Esophagus muscularis mucosa (tissue), 4 donors: ENCODE measurements around the gene PLPP4.

Experiments
- EP300 ChIP-seq: sonication (generic); formaldehyde crosslinking; IDR thresholded peaks from one replicate; pipeline ENCODE4 v1.6.1; 2017; ENCODE audit warnings: antibody characterized with exemption
- POLR2A ChIP-seq: fragments of 450-650 bp; IDR thresholded peaks from one replicate; pipeline ENCODE4 v1.6.1; 2017; ENCODE audit warnings: antibody characterized with exemption, moderate library complexity, mild to moderate bottlenecking, low read depth
- TF ChIP-seq, protein P1 (sequence below), 3 experiments: fragments of 200-600 bp in 2 of 3; fragments of 450-650 bp in 1 of 3; sonication (generic) in 2 of 3; IDR thresholded peaks; one replicate each; pipeline ENCODE4 v1.5.1; 2017 to 2019; ENCODE audit warnings: antibody characterized with exemption in 3 of 3, mild to moderate bottlenecking in 2 of 3, moderate library complexity in 1 of 3

DNA sequence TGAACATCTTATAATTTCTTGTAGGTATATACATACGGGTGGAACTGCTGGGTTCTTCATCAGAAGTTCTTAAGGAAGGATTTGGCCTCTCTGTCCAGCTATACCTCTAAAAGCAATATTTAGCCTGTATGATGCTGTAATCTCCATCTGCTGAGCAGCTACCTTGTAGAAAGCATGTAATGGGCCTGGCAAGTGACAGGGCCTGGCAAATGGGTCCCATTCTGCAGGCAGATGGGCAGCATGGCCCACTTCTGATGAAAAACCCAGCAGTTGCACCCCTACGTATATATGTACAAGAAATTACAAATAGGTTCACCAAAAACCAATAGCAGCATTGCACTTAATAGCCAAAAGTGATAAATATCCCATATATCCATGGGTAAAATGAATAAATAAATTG, 9.0 kb downstream of the PLPP4 start:
- TF ChIP-seq, protein P1, sequence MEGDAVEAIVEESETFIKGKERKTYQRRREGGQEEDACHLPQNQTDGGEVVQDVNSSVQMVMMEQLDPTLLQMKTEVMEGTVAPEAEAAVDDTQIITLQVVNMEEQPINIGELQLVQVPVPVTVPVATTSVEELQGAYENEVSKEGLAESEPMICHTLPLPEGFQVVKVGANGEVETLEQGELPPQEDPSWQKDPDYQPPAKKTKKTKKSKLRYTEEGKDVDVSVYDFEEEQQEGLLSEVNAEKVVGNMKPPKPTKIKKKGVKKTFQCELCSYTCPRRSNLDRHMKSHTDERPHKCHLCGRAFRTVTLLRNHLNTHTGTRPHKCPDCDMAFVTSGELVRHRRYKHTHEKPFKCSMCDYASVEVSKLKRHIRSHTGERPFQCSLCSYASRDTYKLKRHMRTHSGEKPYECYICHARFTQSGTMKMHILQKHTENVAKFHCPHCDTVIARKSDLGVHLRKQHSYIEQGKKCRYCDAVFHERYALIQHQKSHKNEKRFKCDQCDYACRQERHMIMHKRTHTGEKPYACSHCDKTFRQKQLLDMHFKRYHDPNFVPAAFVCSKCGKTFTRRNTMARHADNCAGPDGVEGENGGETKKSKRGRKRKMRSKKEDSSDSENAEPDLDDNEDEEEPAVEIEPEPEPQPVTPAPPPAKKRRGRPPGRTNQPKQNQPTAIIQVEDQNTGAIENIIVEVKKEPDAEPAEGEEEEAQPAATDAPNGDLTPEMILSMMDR (IDR thresholded peaks at IDR 0.05) = no peak
- no peak for TF ChIP-seq EP300
- no peak for TF ChIP-seq POLR2A
